HCT116 (cell line): ENCODE measurements around the gene CEP72. TPM values are rescaled to one million over a fixed set of nuclear protein-coding genes. Genes with fewer than 3 reads are reported as not detected.

Experiments
- ATAC-seq: fragments of 200-7000 bp; cut with Tn5 transposase; 2 replicates; pipeline ENCODE4 v1.9.1; 2020; ENCODE audit warnings: mild to moderate bottlenecking, moderate library complexity
- BruUV-seq: library from RNA; stranded (reverse); fragments of 400-500 nt; replicated peaks from 2 replicates; lab custom pipeline; 2021; lab: Mats Ljungman, UMichigan
- CTCF ChIA-PET: fragments of 300-600 bp; sonication (Branson Sonifier 250); formaldehyde crosslinking; loops from one replicate; lab custom pipeline; 2021; ENCODE audit warnings: antibody characterized with exemption; lab: Charles Lee
- POLR2A ChIA-PET: fragments of 300-600, 350-600 bp; sonication (Branson Sonifier 250); formaldehyde crosslinking; loops from one replicate; lab custom pipeline; 2021; ENCODE audit warnings: antibody characterized with exemption; lab: Charles Lee
- RAD21 ChIA-PET, 2 experiments: fragments of 300-600 bp; sonication (Branson Sonifier 250); formaldehyde crosslinking; loops; one replicate each; lab custom pipeline; 2023; ENCODE audit warnings: low total read pairs in 2 of 2; ENCODE audit not compliant: uncharacterized antibody in 2 of 2, unreplicated experiment in 2 of 2, low non-redundant PET in 1 of 2; lab: Charles Lee
- DNase-seq: peaks from one replicate; pipeline ENCODE4 v3.0.0-alpha.2; 2010; ENCODE audit warnings: low read depth, low spot score
- H2AFZ ChIP-seq: fragments of 200-600 bp; shearing (Covaris generic), sonication (generic); 2 replicates; pipeline ENCODE4 v1.6.1; 2017; ENCODE audit warnings: low read depth, mixed run types, mixed read lengths, antibody characterized with exemption, low read length; ENCODE audit not compliant: poor library complexity, severe bottlenecking
- H3K27ac ChIP-seq: 2 replicates; pipeline ENCODE4 v1.5.1; 2012; ENCODE audit warnings: low read depth, low read length
- H3K27me3 ChIP-seq: fragments of 200-600 bp; sonication (generic); 2 replicates; pipeline ENCODE4 v1.6.1; 2016; ENCODE audit warnings: mixed run types, low read length, mixed read lengths; ENCODE audit not compliant: insufficient read depth
- H3K36me3 ChIP-seq, 2 experiments: fragments of 200-500 bp in 1 of 2; fragments of 200-600 bp in 1 of 2; sonication (Bioruptor generic) in 1 of 2; sonication (generic) in 1 of 2; 2 replicates each; pipeline versions ENCODE4 v1.5.1 to v1.6.1; 2014 to 2016; ENCODE audit warnings: low read length in 2 of 2, inconsistent platforms in 1 of 2, mixed read lengths in 1 of 2, mixed run types in 1 of 2; ENCODE audit not compliant: insufficient read depth in 2 of 2, control insufficient read depth in 1 of 2
- H3K4me1 ChIP-seq, 2 experiments: fragments of 200-600 bp in 1 of 2; sonication (generic) in 1 of 2; 2 replicates each; pipeline versions ENCODE4 v1.5.1 to v1.6.1; 2012 to 2017; ENCODE audit warnings: low read length in 2 of 2, inconsistent platforms in 1 of 2, mild to moderate bottlenecking in 1 of 2, mixed read lengths in 1 of 2, mixed run types in 1 of 2, moderate library complexity in 1 of 2; ENCODE audit not compliant: insufficient read depth in 2 of 2, control insufficient read depth in 1 of 2
- H3K4me2 ChIP-seq: fragments of 200-600 bp; sonication (generic); 2 replicates; pipeline ENCODE4 v1.6.1; 2017; ENCODE audit warnings: mixed run types, low read length, mixed read lengths
- H3K4me3 ChIP-seq, 2 experiments: fragments of 200-600 bp in 1 of 2; sonication (generic) in 1 of 2; replicated peaks in 1 of 2; 2 replicates each; pipeline ENCODE4 v1.5.1; 2011 to 2016; ENCODE audit warnings: low read length in 2 of 2, control low read depth in 1 of 2, low read depth in 1 of 2, mild to moderate bottlenecking in 1 of 2, mixed read lengths in 1 of 2, mixed run types in 1 of 2
- H3K79me2 ChIP-seq: fragments of 200-600 bp; sonication (generic); 2 replicates; pipeline ENCODE4 v1.6.1; 2017; ENCODE audit warnings: mild to moderate bottlenecking, mixed run types, low read length, moderate library complexity, mixed read lengths; ENCODE audit not compliant: insufficient read depth
- H3K9ac ChIP-seq: fragments of 200-600 bp; sonication (generic); 2 replicates; pipeline ENCODE4 v1.6.1; 2016; ENCODE audit warnings: low read length, mixed read lengths
- H3K9me2 ChIP-seq: fragments of 200-600 bp; sonication (generic), shearing (Covaris generic); 2 replicates; pipeline ENCODE4 v1.6.1; 2017; ENCODE audit warnings: mixed run types, mild to moderate bottlenecking, moderate library complexity; ENCODE audit not compliant: insufficient read depth
- H3K9me3 ChIP-seq, 2 experiments: fragments of 200-500 bp in 1 of 2; fragments of 200-600 bp in 1 of 2; sonication (Bioruptor generic) in 1 of 2; sonication (generic) in 1 of 2; 2 replicates each; pipeline ENCODE4 v1.6.1; 2014 to 2017; ENCODE audit warnings: low read length in 2 of 2, mixed read lengths in 2 of 2, inconsistent platforms in 1 of 2, low read depth in 1 of 2, mild to moderate bottlenecking in 1 of 2, mixed run types in 1 of 2, moderate library complexity in 1 of 2; ENCODE audit not compliant: control insufficient read depth in 1 of 2, insufficient read depth in 1 of 2
- H4K20me1 ChIP-seq: fragments of 200-600 bp; sonication (generic), shearing (Covaris generic); 2 replicates; pipeline ENCODE4 v1.6.1; 2017; ENCODE audit warnings: mixed run types, mild to moderate bottlenecking, moderate library complexity; ENCODE audit not compliant: insufficient read depth
- CEBPB ChIP-seq: IDR thresholded peaks from 2 replicates; pipeline ENCODE4 v1.6.1; 2012; ENCODE audit warnings: low read depth
- CTCF ChIP-seq, 3 experiments: fragments of 200-600 bp in 1 of 3; sonication (generic) in 1 of 3; IDR thresholded peaks in 2 of 3; conservative IDR thresholded peaks in 1 of 3; 2 replicates each; pipeline ENCODE4 v1.5.1; 2012 to 2017; ENCODE audit warnings: low read depth in 2 of 3, low read length in 2 of 3, antibody characterized with exemption in 1 of 3, borderline replicate concordance in 1 of 3, control low read depth in 1 of 3, mild to moderate bottlenecking in 1 of 3, mixed read lengths in 1 of 3, mixed run types in 1 of 3, moderate library complexity in 1 of 3; ENCODE audit not compliant: insufficient read depth in 1 of 3
- EGR1 ChIP-seq: IDR thresholded peaks from 2 replicates; pipeline ENCODE4 v1.6.1; 2012; ENCODE audit warnings: low read depth
- EZH2 ChIP-seq: fragments of 200-600 bp; sonication (generic); IDR thresholded peaks from 2 replicates; pipeline ENCODE4 v1.6.1; 2017; ENCODE audit warnings: antibody characterized with exemption, mixed run types
- EZH2phosphoT487 ChIP-seq: fragments of 200-600 bp; IDR thresholded peaks from 2 replicates; pipeline ENCODE4 v1.6.1; 2018; ENCODE audit warnings: antibody characterized with exemption, borderline replicate concordance
- FOSL1 ChIP-seq: IDR thresholded peaks from 2 replicates; pipeline ENCODE4 v1.6.1; 2012; ENCODE audit warnings: low read depth
- JUND ChIP-seq: IDR thresholded peaks from 2 replicates; pipeline ENCODE4 v1.6.1; 2012
- MAX ChIP-seq: IDR thresholded peaks from 2 replicates; pipeline ENCODE4 v1.6.1; 2012
- POLR2A ChIP-seq: IDR thresholded peaks from 2 replicates; pipeline ENCODE4 v1.7.0; 2011; ENCODE audit warnings: borderline replicate concordance; ENCODE audit not compliant: insufficient read depth, insufficient read length; ENCODE audit errors: extremely low read depth
- RAD21 ChIP-seq: IDR thresholded peaks from 2 replicates; pipeline ENCODE4 v1.6.1; 2012; ENCODE audit warnings: low read depth, mild to moderate bottlenecking
- TCF7L2 ChIP-seq: IDR thresholded peaks from 2 replicates; pipeline ENCODE4 v1.7.0; 2011; ENCODE audit warnings: borderline replicate concordance, inconsistent platforms; ENCODE audit not compliant: insufficient read depth, insufficient read length; ENCODE audit errors: extremely low read depth
- YY1 ChIP-seq: IDR thresholded peaks from 2 replicates; pipeline ENCODE4 v1.6.1; 2011; ENCODE audit warnings: low read length, low read depth, moderate library complexity, mild to moderate bottlenecking; ENCODE audit not compliant: insufficient replicate concordance; ENCODE audit errors: extremely low read depth
- ZFX ChIP-seq: fragments of 450-650 bp; IDR thresholded peaks from 2 replicates; pipeline ENCODE4 v1.6.1; 2017
- ZNF274 ChIP-seq: fragments of 200-500 bp; sonication (Bioruptor generic); IDR thresholded peaks from 2 replicates; pipeline ENCODE4 v1.6.1; 2014; ENCODE audit warnings: mild to moderate bottlenecking, low read depth, low read length, inconsistent platforms
- intact Hi-C: fragments of 100-400 bp; cut with micrococcal nuclease; formaldehyde crosslinking; loops from 2 replicates; pipeline ENCODE4 v1.10.0; 2022
- total RNA-seq: library from RNA; stranded (reverse); gene quantifications from one replicate; pipeline ENCODE4 v1.2.1, GENCODE V29; 2021; ENCODE audit not compliant: unreplicated experiment
- TF ChIP-seq, protein P1 (sequence below): IDR thresholded peaks from 2 replicates; pipeline ENCODE4 v1.6.1; 2012
- TF ChIP-seq, protein P2 (sequence below): IDR thresholded peaks from 2 replicates; pipeline ENCODE4 v1.6.1; 2011; ENCODE audit warnings: mild to moderate bottlenecking, low read length, moderate library complexity; ENCODE audit not compliant: insufficient replicate concordance; ENCODE audit errors: extremely low read depth
- TF ChIP-seq, protein P3 (sequence below): IDR thresholded peaks from 2 replicates; pipeline ENCODE4 v1.6.1; 2012; ENCODE audit warnings: low read depth

The CEP72 gene
- total RNA-seq, 1 experiment from 2014 or later: 25.6 TPM

- TF ChIP-seq CTCF (IDR thresholded peaks at IDR 0.05 in 2 of 3, conservative IDR thresholded peaks at IDR 0.05 in 1 of 3; ENCODE audit: borderline replicate concordance in 1 of 3, insufficient read depth in 1 of 3, low read depth in 2 of 3, low read length in 2 of 3): no peak
- TF ChIP-seq EZH2phosphoT487: no peak
- TF ChIP-seq POLR2A: no peak
- no peak for TF ChIP-seq RAD21
- TF ChIP-seq, protein P1, sequence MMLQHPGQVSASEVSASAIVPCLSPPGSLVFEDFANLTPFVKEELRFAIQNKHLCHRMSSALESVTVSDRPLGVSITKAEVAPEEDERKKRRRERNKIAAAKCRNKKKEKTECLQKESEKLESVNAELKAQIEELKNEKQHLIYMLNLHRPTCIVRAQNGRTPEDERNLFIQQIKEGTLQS: no peak
- TF ChIP-seq CEBPB: no peak
- TF ChIP-seq JUND: no peak
- TF ChIP-seq ZNF274: no peak
Measured at GRCh38 chr5:579746-580366, 32.3 kb upstream of the CEP72 start (continued).

DNA sequence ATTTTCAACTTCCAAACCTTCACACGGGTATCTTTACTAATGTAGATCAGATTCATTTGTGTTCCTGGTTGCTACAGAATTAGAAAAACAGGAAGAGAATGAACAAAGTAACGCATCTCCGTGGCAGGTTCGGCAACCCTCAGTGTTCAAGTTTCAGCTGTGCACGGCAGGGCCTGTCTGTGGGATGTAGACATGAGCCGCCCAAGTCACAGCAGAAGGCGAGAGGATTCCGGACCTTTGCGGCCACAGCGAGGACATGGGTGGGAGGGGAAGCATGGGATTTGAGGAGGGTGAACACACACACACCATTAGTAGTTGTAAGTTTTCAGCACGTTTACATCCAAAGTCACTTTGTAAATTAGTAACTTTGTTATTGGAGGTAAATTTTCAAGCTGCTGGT, 31.7 kb upstream of the CEP72 start:
- Histone ChIP-seq H3K36me3 (no peaks in the 10 kb centered on the region), H4K20me1 (no peaks in the 10 kb centered on the region), H3K4me2 (no peak overlapping the region), H3K9ac (no peak overlapping the region), H3K4me1 (no peaks in the 10 kb centered on the region), H3K9me3 (peaks cover 4 to 12% of the 10 kb centered on the region in 2 experiments; a peak in 2 of 4 replicates), H3K9me2 (no peaks in the 10 kb centered on the region), H3K4me3 (no peak overlapping the region), H3K27ac (no peak overlapping the region), H2AFZ (no peak overlapping the region), H3K27me3 (peaks cover 15% of the 10 kb centered on the region; the same call in 1 of the 2 replicates), H3K79me2 (no peaks in the 10 kb centered on the region)
- ATAC-seq (no peak), DNase-seq (no peak)
- no TSS peak for BruUV-seq
- intact Hi-C loops: no loop called here
- ChIA-PET POLR2A (no interaction called here), CTCF (no interaction called here), RAD21 (no interaction called here)
- TF ChIP-seq, protein P2, sequence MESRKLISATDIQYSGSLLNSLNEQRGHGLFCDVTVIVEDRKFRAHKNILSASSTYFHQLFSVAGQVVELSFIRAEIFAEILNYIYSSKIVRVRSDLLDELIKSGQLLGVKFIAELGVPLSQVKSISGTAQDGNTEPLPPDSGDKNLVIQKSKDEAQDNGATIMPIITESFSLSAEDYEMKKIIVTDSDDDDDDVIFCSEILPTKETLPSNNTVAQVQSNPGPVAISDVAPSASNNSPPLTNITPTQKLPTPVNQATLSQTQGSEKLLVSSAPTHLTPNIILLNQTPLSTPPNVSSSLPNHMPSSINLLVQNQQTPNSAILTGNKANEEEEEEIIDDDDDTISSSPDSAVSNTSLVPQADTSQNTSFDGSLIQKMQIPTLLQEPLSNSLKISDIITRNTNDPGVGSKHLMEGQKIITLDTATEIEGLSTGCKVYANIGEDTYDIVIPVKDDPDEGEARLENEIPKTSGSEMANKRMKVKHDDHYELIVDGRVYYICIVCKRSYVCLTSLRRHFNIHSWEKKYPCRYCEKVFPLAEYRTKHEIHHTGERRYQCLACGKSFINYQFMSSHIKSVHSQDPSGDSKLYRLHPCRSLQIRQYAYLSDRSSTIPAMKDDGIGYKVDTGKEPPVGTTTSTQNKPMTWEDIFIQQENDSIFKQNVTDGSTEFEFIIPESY: no peak
- TF ChIP-seq EZH2: no peak
- TF ChIP-seq EGR1: no peak
- no peak for TF ChIP-seq FOSL1
- TF ChIP-seq, protein P3, sequence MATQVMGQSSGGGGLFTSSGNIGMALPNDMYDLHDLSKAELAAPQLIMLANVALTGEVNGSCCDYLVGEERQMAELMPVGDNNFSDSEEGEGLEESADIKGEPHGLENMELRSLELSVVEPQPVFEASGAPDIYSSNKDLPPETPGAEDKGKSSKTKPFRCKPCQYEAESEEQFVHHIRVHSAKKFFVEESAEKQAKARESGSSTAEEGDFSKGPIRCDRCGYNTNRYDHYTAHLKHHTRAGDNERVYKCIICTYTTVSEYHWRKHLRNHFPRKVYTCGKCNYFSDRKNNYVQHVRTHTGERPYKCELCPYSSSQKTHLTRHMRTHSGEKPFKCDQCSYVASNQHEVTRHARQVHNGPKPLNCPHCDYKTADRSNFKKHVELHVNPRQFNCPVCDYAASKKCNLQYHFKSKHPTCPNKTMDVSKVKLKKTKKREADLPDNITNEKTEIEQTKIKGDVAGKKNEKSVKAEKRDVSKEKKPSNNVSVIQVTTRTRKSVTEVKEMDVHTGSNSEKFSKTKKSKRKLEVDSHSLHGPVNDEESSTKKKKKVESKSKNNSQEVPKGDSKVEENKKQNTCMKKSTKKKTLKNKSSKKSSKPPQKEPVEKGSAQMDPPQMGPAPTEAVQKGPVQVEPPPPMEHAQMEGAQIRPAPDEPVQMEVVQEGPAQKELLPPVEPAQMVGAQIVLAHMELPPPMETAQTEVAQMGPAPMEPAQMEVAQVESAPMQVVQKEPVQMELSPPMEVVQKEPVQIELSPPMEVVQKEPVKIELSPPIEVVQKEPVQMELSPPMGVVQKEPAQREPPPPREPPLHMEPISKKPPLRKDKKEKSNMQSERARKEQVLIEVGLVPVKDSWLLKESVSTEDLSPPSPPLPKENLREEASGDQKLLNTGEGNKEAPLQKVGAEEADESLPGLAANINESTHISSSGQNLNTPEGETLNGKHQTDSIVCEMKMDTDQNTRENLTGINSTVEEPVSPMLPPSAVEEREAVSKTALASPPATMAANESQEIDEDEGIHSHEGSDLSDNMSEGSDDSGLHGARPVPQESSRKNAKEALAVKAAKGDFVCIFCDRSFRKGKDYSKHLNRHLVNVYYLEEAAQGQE: no peak
- TF ChIP-seq TCF7L2: no peak
- TF ChIP-seq MAX: no peak
- TF ChIP-seq, protein P1: no peak
- TF ChIP-seq YY1: no peak
- no peak for TF ChIP-seq ZFX
- no peak for TF ChIP-seq CEBPB
